Measurements from ENCODE around the gene SLC39A9.
"Not testable (repeated sequence)": the region's sequence is repeated elsewhere in the genome, so short reads cannot be mapped to it uniquely, and the experiment has no call there.

Gene SLC39A9

GRCh38 chr14:69370061-69370460, 28.4 kb upstream of the SLC39A9 start:
- no peak for DNase-seq

- no peak for DNase-seq
These were observed 26.3 kb upstream of the SLC39A9 start for GRCh38 chr14:69372146-69372545.

- no peak for DNase-seq
These were observed 25.4 kb upstream of the SLC39A9 start for GRCh38 chr14:69373104-69373503.

GRCh38 chr14:69374235-69374634, 24.3 kb upstream of the SLC39A9 start:
- no peak for DNase-seq

GRCh38 chr14:69375182-69375581, 23.3 kb upstream of the SLC39A9 start:
- no peak for DNase-seq

- no peak for DNase-seq
These were observed 22.8 kb upstream of the SLC39A9 start for GRCh38 chr14:69375722-69376121.

- no peak for DNase-seq
These were observed 22.1 kb upstream of the SLC39A9 start for GRCh38 chr14:69376439-69376838.

GRCh38 chr14:69378274-69378673, 20.2 kb upstream of the SLC39A9 start:
- DNase-seq, result no peak

GRCh38 chr14:69387311-69387710, 11.2 kb upstream of the SLC39A9 start:
- no peak for DNase-seq

- not testable (repeated sequence) for DNase-seq
These were observed 7.1 kb upstream of the SLC39A9 start for GRCh38 chr14:69391400-69391799.

GRCh38 chr14:69392481-69392880, 6.0 kb upstream of the SLC39A9 start:
- DNase-seq, result no peak

GRCh38 chr14:69395929-69396328, 2.6 kb upstream of the SLC39A9 start:
- DNase-seq, result no peak

GRCh38 chr14:69398818-69399210, 322 bp downstream of the SLC39A9 start:
- no peak for DNase-seq

- no peak for DNase-seq
These were observed 1.3 kb downstream of the SLC39A9 start for GRCh38 chr14:69399750-69400149.

- DNase-seq, result no peak
These were observed 1.7 kb downstream of the SLC39A9 start for GRCh38 chr14:69400154-69400553.

- no peak for DNase-seq
These were observed 3.3 kb downstream of the SLC39A9 start for GRCh38 chr14:69401841-69402240.

- DNase-seq, result no peak
These were observed 6.0 kb downstream of the SLC39A9 start for GRCh38 chr14:69404478-69404877.

GRCh38 chr14:69404883-69405282, 6.4 kb downstream of the SLC39A9 start:
- DNase-seq, result no peak

- DNase-seq, result no peak
These were observed 7.3 kb downstream of the SLC39A9 start for GRCh38 chr14:69405762-69406161.

- DNase-seq, result no peak
These were observed 10.0 kb downstream of the SLC39A9 start for GRCh38 chr14:69408331-69408960.

- DNase-seq, result no peak
These were observed 15.0 kb downstream of the SLC39A9 start for GRCh38 chr14:69413483-69413882.

- not testable (repeated sequence) for DNase-seq
These were observed 17.6 kb downstream of the SLC39A9 start for GRCh38 chr14:69416087-69416486.

- DNase-seq, result no peak
These were observed 24.8 kb downstream of the SLC39A9 start for GRCh38 chr14:69423279-69423678.

- no peak for DNase-seq
These were observed 25.8 kb downstream of the SLC39A9 start for GRCh38 chr14:69424149-69424923.

GRCh38 chr14:69427596-69427995, 29.1 kb downstream of the SLC39A9 start:
- DNase-seq, result no peak
